GM23338 (cell line): ENCODE data around the gene SLAMF9. TPM values are rescaled to one million over a fixed set of nuclear protein-coding genes. Genes with fewer than 3 reads are reported as not detected.

ENCODE experiments used
- ATAC-seq: fragments of 200-7000 bp; cut with Tn5 transposase; 3 replicates; pipeline ENCODE4 v1.9.1; 2020
- DNase-seq: peaks from one replicate; pipeline ENCODE4 v3.0.0-alpha.2; 2015; ENCODE audit warnings: low spot score
- H2AFZ ChIP-seq: fragments of 200-600 bp; sonication (generic); 2 replicates; pipeline ENCODE4 v1.8.0; 2016; ENCODE audit warnings: antibody characterized with exemption, mild to moderate bottlenecking, moderate library complexity
- H3F3A ChIP-seq: fragments of 200-600 bp; sonication (generic); replicated peaks from 2 replicates; pipeline ENCODE4 v1.8.0; 2017; ENCODE audit warnings: antibody characterized with exemption, mixed run types, low read depth
- H3K27ac ChIP-seq: fragments of 200-600 bp; sonication (generic); 2 replicates; pipeline ENCODE4 v1.6.1; 2016; ENCODE audit warnings: low read depth
- H3K27me3 ChIP-seq: fragments of 200-600 bp; sonication (generic); 2 replicates; pipeline ENCODE4 v1.8.0; 2016; ENCODE audit warnings: mild to moderate bottlenecking, mixed run types, moderate library complexity; ENCODE audit not compliant: insufficient read depth
- H3K36me3 ChIP-seq: fragments of 200-600 bp; sonication (generic); 2 replicates; pipeline ENCODE4 v1.8.0; 2016; ENCODE audit warnings: mild to moderate bottlenecking; ENCODE audit not compliant: insufficient read depth
- H3K4me1 ChIP-seq: fragments of 200-600 bp; sonication (generic); 2 replicates; pipeline ENCODE4 v1.8.0; 2016; ENCODE audit warnings: mild to moderate bottlenecking, moderate library complexity; ENCODE audit not compliant: insufficient read depth
- H3K4me2 ChIP-seq: fragments of 200-600 bp; sonication (generic); 2 replicates; pipeline ENCODE4 v1.7.1; 2017; ENCODE audit warnings: mixed run types
- H3K4me3 ChIP-seq: fragments of 200-600 bp; sonication (generic); 2 replicates; pipeline ENCODE4 v1.6.1; 2016; ENCODE audit warnings: mixed run types
- H3K79me2 ChIP-seq: fragments of 200-600 bp; sonication (generic); replicated peaks from 2 replicates; pipeline ENCODE4 v1.8.0; 2017; ENCODE audit warnings: mild to moderate bottlenecking; ENCODE audit not compliant: insufficient read depth
- H3K9me2 ChIP-seq: fragments of 200-600 bp; sonication (generic); 2 replicates; pipeline ENCODE4 v1.8.0; 2017; ENCODE audit not compliant: insufficient read depth
- H4K20me1 ChIP-seq: fragments of 200-600 bp; sonication (generic); replicated peaks from 2 replicates; pipeline ENCODE4 v1.8.0; 2017; ENCODE audit warnings: mild to moderate bottlenecking; ENCODE audit not compliant: insufficient read depth
- H3K27ac Mint-ChIP-seq: 2 replicates; pipeline ENCODE4 v1.8.0; 2020; ENCODE audit warnings: inconsistent platforms, mild to moderate bottlenecking, moderate library complexity, mixed read lengths
- H3K27me3 Mint-ChIP-seq: 3 replicates; pipeline ENCODE4 v1.8.0; 2022; ENCODE audit warnings: low read depth, mild to moderate bottlenecking, moderate library complexity, mixed read lengths, inconsistent platforms; ENCODE audit not compliant: insufficient read depth, poor library complexity
- H3K36me3 Mint-ChIP-seq: 3 replicates; pipeline ENCODE4 v1.8.0; 2021; ENCODE audit warnings: low read depth, mild to moderate bottlenecking, inconsistent platforms, moderate library complexity, mixed read lengths
- H3K4me1 Mint-ChIP-seq: 3 replicates; pipeline ENCODE4 v1.8.0; 2020; ENCODE audit warnings: mild to moderate bottlenecking, inconsistent platforms, mixed read lengths
- H3K4me3 Mint-ChIP-seq: 3 replicates; pipeline ENCODE4 v1.8.0; 2021; ENCODE audit warnings: moderate library complexity, mild to moderate bottlenecking, inconsistent platforms, mixed read lengths
- H3K9me3 Mint-ChIP-seq: 3 replicates; pipeline ENCODE4 v1.8.0; 2020; ENCODE audit warnings: moderate library complexity, mild to moderate bottlenecking, inconsistent platforms, mixed read lengths
- CREB1 ChIP-seq: fragments of 250-450 bp; sonication (Bioruptor Pico); IDR thresholded peaks from 2 replicates; pipeline ENCODE4 v1.5.0; 2020; ENCODE audit warnings: low read depth, mild to moderate bottlenecking, moderate library complexity
- CTCF ChIP-seq, 2 experiments: fragments of 200-600 bp in 1 of 2; sonication (generic) in 1 of 2; conservative IDR thresholded peaks; 2 replicates each; pipeline versions ENCODE4 v1.5.1 to v1.6.1; 2016 to 2017; ENCODE audit warnings: antibody characterized with exemption in 2 of 2, low read depth in 2 of 2, mild to moderate bottlenecking in 2 of 2, moderate library complexity in 1 of 2
- EZH2 ChIP-seq: fragments of 200-600 bp; sonication (generic); IDR thresholded peaks from one replicate; pipeline ENCODE4 v1.8.0; 2017; ENCODE audit warnings: antibody characterized with exemption, mild to moderate bottlenecking, low read depth; ENCODE audit not compliant: unreplicated experiment
- EZH2phosphoT487 ChIP-seq: fragments of 200-600 bp; sonication (generic); IDR thresholded peaks from one replicate; pipeline ENCODE4 v1.8.1; 2018; ENCODE audit warnings: antibody characterized with exemption; ENCODE audit not compliant: unreplicated experiment
- JUNB ChIP-seq: IDR thresholded peaks from one replicate; pipeline ENCODE4 v1.6.1; 2016; ENCODE audit warnings: antibody characterized with exemption; ENCODE audit not compliant: unreplicated experiment
- NANOG ChIP-seq: IDR thresholded peaks from 2 replicates; pipeline ENCODE4 v1.6.1; 2016; ENCODE audit warnings: antibody characterized with exemption, borderline replicate concordance
- STAT1 ChIP-seq: IDR thresholded peaks from one replicate; pipeline ENCODE4 v1.6.1; 2016; ENCODE audit warnings: antibody characterized with exemption; ENCODE audit not compliant: unreplicated experiment
- ZNF114 ChIP-seq: fragments of 250-450 bp; sonication (Bioruptor Pico); IDR thresholded peaks from 2 replicates; pipeline ENCODE4 v1.5.0; 2020; ENCODE audit warnings: mild to moderate bottlenecking, moderate library complexity
- ZNF331 ChIP-seq: fragments of 250-450 bp; sonication (Bioruptor Pico); IDR thresholded peaks from 2 replicates; pipeline ENCODE4 v1.5.0; 2020; ENCODE audit warnings: low read depth, mild to moderate bottlenecking, moderate library complexity
- polyA plus RNA-seq: library from polyadenylated mRNA; unstranded; fragments of >200 nt; fragmentation: Nextera tagmentation; extraction: Ambion mirVana; gene quantifications from 2 replicates; pipeline ENCODE4 v1.2.1, GENCODE V29; 2016
- total RNA-seq: library from RNA; depleted of rRNA; stranded (reverse); fragments of >200 nt; shearing (Covaris generic); gene quantifications from 2 replicates; pipeline ENCODE4 v1.2.3, GENCODE V29; 2014
- TF ChIP-seq, protein P1 (sequence below): IDR thresholded peaks from 2 replicates; pipeline ENCODE4 v1.6.1; 2016; ENCODE audit warnings: antibody characterized with exemption
- TF ChIP-seq, protein P2 (sequence below): IDR thresholded peaks from one replicate; pipeline ENCODE4 v1.6.1; 2018; ENCODE audit warnings: antibody characterized with exemption; ENCODE audit not compliant: unreplicated experiment

Gene SLAMF9
- total and polyA plus RNA-seq, 2 experiments from 2014 or later: not detected

DNA sequence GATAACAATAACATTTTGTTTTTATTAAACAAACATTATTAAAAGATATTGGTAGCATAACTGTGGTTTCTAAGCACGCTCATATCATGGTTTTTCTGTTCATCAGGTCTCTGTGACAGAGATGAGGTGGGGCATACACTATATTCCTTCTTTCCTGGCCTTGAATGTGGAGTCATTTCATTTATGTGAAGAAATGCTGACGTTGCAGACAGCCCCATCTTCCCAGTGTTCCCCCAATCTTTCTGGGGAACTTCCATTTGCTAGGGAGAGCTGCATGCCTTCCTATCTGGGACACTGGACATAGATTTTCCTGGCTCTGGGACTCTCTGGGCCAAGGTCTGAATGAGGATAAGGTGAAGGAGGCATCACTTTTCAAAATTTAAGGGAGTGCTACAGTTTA lies 47.4 kb upstream of the SLAMF9 start (continued):
- no peak for TF ChIP-seq ZNF331 (CRISPR knock-in tag)
- TF ChIP-seq, protein P1, sequence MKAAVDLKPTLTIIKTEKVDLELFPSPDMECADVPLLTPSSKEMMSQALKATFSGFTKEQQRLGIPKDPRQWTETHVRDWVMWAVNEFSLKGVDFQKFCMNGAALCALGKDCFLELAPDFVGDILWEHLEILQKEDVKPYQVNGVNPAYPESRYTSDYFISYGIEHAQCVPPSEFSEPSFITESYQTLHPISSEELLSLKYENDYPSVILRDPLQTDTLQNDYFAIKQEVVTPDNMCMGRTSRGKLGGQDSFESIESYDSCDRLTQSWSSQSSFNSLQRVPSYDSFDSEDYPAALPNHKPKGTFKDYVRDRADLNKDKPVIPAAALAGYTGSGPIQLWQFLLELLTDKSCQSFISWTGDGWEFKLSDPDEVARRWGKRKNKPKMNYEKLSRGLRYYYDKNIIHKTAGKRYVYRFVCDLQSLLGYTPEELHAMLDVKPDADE: no peak
- no peak for TF ChIP-seq EZH2phosphoT487

DNA sequence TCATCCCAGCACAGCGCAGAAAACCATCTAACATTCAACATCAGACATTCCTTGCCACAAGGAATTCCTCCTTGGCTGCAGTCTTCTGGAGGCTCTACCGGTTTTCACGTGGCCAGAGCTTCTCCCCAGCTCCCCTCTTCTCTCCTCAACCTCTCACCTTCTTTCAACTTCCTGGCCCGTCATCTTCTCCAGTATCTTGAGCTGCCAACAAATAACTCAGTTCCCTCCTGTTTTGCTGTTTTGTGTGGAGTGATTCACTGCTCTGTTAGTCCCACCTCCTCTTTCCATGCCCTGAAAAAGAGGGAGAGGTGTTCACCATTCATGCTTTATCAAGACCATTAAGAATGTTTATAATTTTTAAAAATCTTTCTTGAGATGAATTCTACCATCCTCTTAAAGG lies 45.2 kb upstream of the SLAMF9 start:
- no peak for ATAC-seq
- H3K27ac ChIP-seq: no peak overlapping the region
- no peak for TF ChIP-seq JUNB
- TF ChIP-seq EZH2: no peak
- no peak for TF ChIP-seq ZNF114 (CRISPR knock-in tag)
- TF ChIP-seq NANOG: no peak
- no peak for TF ChIP-seq EZH2phosphoT487
- TF ChIP-seq, protein P2, sequence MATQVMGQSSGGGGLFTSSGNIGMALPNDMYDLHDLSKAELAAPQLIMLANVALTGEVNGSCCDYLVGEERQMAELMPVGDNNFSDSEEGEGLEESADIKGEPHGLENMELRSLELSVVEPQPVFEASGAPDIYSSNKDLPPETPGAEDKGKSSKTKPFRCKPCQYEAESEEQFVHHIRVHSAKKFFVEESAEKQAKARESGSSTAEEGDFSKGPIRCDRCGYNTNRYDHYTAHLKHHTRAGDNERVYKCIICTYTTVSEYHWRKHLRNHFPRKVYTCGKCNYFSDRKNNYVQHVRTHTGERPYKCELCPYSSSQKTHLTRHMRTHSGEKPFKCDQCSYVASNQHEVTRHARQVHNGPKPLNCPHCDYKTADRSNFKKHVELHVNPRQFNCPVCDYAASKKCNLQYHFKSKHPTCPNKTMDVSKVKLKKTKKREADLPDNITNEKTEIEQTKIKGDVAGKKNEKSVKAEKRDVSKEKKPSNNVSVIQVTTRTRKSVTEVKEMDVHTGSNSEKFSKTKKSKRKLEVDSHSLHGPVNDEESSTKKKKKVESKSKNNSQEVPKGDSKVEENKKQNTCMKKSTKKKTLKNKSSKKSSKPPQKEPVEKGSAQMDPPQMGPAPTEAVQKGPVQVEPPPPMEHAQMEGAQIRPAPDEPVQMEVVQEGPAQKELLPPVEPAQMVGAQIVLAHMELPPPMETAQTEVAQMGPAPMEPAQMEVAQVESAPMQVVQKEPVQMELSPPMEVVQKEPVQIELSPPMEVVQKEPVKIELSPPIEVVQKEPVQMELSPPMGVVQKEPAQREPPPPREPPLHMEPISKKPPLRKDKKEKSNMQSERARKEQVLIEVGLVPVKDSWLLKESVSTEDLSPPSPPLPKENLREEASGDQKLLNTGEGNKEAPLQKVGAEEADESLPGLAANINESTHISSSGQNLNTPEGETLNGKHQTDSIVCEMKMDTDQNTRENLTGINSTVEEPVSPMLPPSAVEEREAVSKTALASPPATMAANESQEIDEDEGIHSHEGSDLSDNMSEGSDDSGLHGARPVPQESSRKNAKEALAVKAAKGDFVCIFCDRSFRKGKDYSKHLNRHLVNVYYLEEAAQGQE: no peak
- no peak for TF ChIP-seq STAT1
- no peak for TF ChIP-seq CTCF (conservative IDR thresholded peaks at IDR 0.05; ENCODE audit: low read depth in 2 of 2)
- no peak for TF ChIP-seq CREB1
- no peak for TF ChIP-seq ZNF331 (CRISPR knock-in tag)
- TF ChIP-seq, protein P1: no peak

More for the DNA sequence above, 45.2 kb upstream of the SLAMF9 start:
- Mint-ChIP-seq H3K4me1 (no peaks in the 10 kb centered on the region), H3K9me3 (no peaks in the 10 kb centered on the region), H3K36me3 (no peaks in the 10 kb centered on the region), H3K4me3 (no peak overlapping the region), H3K27me3 (peaks cover 2% of the 10 kb centered on the region), H3K27ac (no peak overlapping the region)
- no peak overlapping the region for H3K4me2 ChIP-seq
- H3K79me2 ChIP-seq: no peaks in the 10 kb centered on the region
- DNase-seq: no peak
- H3K27me3 ChIP-seq: no peaks in the 10 kb centered on the region
- H3F3A ChIP-seq: no peaks in the 10 kb centered on the region
- H4K20me1 ChIP-seq: no peaks in the 10 kb centered on the region
- H2AFZ ChIP-seq: no peak overlapping the region
- no peak overlapping the region for H3K4me3 ChIP-seq
- no peaks in the 10 kb centered on the region for H3K36me3 ChIP-seq
- peaks cover 6% of the 10 kb centered on the region; the same call in 1 of the 2 replicates for H3K9me2 ChIP-seq
- no peaks in the 10 kb centered on the region for H3K4me1 ChIP-seq
